Keratinocyte (primary cell): ENCODE results near the gene TUBB2A. TPM values are rescaled to one million over a fixed set of nuclear protein-coding genes. Genes with fewer than 3 reads are reported as not detected.

ENCODE experiments used
- DNase-seq: peaks from one replicate; pipeline ENCODE4 v3.0.0-alpha.2; 2011; ENCODE audit warnings: low read depth, missing footprints, low spot score
- FAIRE-seq: peaks from 2 replicates; lab custom pipeline; 2011; peaks lifted over from hg19 to GRCh38; lab: Jason Lieb, UNC
- H2AFZ ChIP-seq: 2 replicates; pipeline ENCODE4 v1.6.0; 2012; ENCODE audit warnings: low read length, control low read depth, inconsistent platforms; ENCODE audit not compliant: control insufficient read depth
- H3K27ac ChIP-seq: 2 replicates; pipeline ENCODE4 v1.5.1; 2011; ENCODE audit warnings: low read length; ENCODE audit not compliant: control insufficient read depth, insufficient read depth
- H3K27me3 ChIP-seq: 3 replicates; pipeline ENCODE4 v1.6.0; 2011; ENCODE audit warnings: low read length; ENCODE audit not compliant: control insufficient read depth, insufficient read depth; ENCODE audit errors: extremely low read depth
- H3K36me3 ChIP-seq, 2 experiments: 2 replicates in 1 of 2; 3 replicates in 1 of 2; pipeline ENCODE4 v1.5.1; 2011; ENCODE audit warnings: low read length in 2 of 2, mild to moderate bottlenecking in 1 of 2; ENCODE audit not compliant: control insufficient read depth in 2 of 2, insufficient read depth in 2 of 2; ENCODE audit errors: extremely low read depth in 1 of 2
- H3K4me1 ChIP-seq: 3 replicates; pipeline ENCODE4 v1.5.1; 2011; ENCODE audit warnings: low read length; ENCODE audit not compliant: control insufficient read depth, insufficient read depth; ENCODE audit errors: extremely low read depth
- H3K4me2 ChIP-seq: 3 replicates; pipeline ENCODE4 v1.6.0; 2011; ENCODE audit warnings: low read depth, low read length; ENCODE audit not compliant: control insufficient read depth, insufficient read depth; ENCODE audit errors: extremely low read depth
- H3K4me3 ChIP-seq, 3 experiments: fragments of 200-600 bp in 1 of 3; sonication (generic) in 1 of 3; 2 replicates in 2 of 3; 3 replicates in 1 of 3; pipeline ENCODE4 v1.5.1; 2011 to 2016; ENCODE audit warnings: low read length in 3 of 3, mild to moderate bottlenecking in 3 of 3, control low read depth in 2 of 3, inconsistent platforms in 1 of 3, low read depth in 1 of 3, mixed read lengths in 1 of 3, mixed run types in 1 of 3, moderate library complexity in 1 of 3; ENCODE audit not compliant: control insufficient read depth in 2 of 3, insufficient read depth in 2 of 3; ENCODE audit errors: extremely low read depth in 1 of 3
- H3K79me2 ChIP-seq: 2 replicates; pipeline ENCODE4 v1.6.0; 2012; ENCODE audit warnings: low read length; ENCODE audit not compliant: control insufficient read depth, insufficient read depth
- H3K9ac ChIP-seq: 3 replicates; pipeline ENCODE4 v1.6.0; 2011; ENCODE audit warnings: low read length; ENCODE audit not compliant: control insufficient read depth, insufficient read depth; ENCODE audit errors: extremely low read depth
- H3K9me1 ChIP-seq: 3 replicates; pipeline ENCODE4 v1.6.0; 2011; ENCODE audit warnings: low read length; ENCODE audit not compliant: control insufficient read depth, insufficient read depth; ENCODE audit errors: extremely low read depth
- H3K9me3 ChIP-seq: 2 replicates; pipeline ENCODE4 v1.5.1; 2012; ENCODE audit warnings: low read depth, low read length; ENCODE audit not compliant: control insufficient read depth
- H4K20me1 ChIP-seq: 3 replicates; pipeline ENCODE4 v1.6.0; 2011; ENCODE audit warnings: low read length; ENCODE audit not compliant: control insufficient read depth, insufficient read depth; ENCODE audit errors: extremely low read depth
- CTCF ChIP-seq, 3 experiments: IDR thresholded peaks in 1 of 3; conservative IDR thresholded peaks in 1 of 3; optimal IDR thresholded peaks in 1 of 3; 2 replicates in 2 of 3; 3 replicates in 1 of 3; pipeline versions ENCODE3 to v1.5.1; 2011; ENCODE audit warnings: low read length in 3 of 3, mild to moderate bottlenecking in 3 of 3, moderate library complexity in 2 of 3, control low read depth in 1 of 3, inconsistent platforms in 1 of 3; ENCODE audit not compliant: insufficient read depth in 2 of 3; ENCODE audit errors: extremely low read depth in 1 of 3
- EZH2 ChIP-seq: IDR thresholded peaks from one replicate; pipeline ENCODE4 v1.6.1; 2012; ENCODE audit warnings: inconsistent platforms, mild to moderate bottlenecking, low read length, moderate library complexity
- dilution Hi-C: fragments of 300-500 bp; cut with MboI; formaldehyde crosslinking; loops from one replicate; pipeline ENCODE4 v1.7.0; 2020; ENCODE audit warnings: low sequenced_read_pairs; ENCODE audit not compliant: extremely low pct_ligation_motif_present
- polyA plus RNA-seq, 5 experiments: library from polyadenylated mRNA; depleted of rRNA in 3 of 5; stranded (reverse) in 3 of 5; stranded (forward) in 1 of 5; unstranded in 1 of 5; fragments of >200 nt; gene quantifications; 1 replicate in 1 of 5; 2 replicates in 3 of 5; 3 replicates in 1 of 5; pipeline versions ENCODE4 v1.2.1 to v1.2.3, GENCODE V29; 2011 to 2012; ENCODE audit warnings: missing spikeins in 2 of 5, low read depth in 1 of 5, low replicate concordance in 1 of 5

TUBB2A gene
- polyA plus RNA-seq, 1 donor (not counting 4 experiments of a cell fraction or from before 2014, with no cell fraction given) = 58.8 TPM

- no peaks in the 10 kb centered on the region for H3K27me3 ChIP-seq
- no peaks in the 10 kb centered on the region for H3K79me2 ChIP-seq
- DNase-seq = no peak
- dilution Hi-C loops = no loop called here
- no peak overlapping the region for H3K4me2 ChIP-seq
- peaks cover 18% of the 10 kb centered on the region for H3K4me1 ChIP-seq
- no peak for FAIRE-seq
- no peaks in the 10 kb centered on the region for H3K9me1 ChIP-seq
- H3K27ac ChIP-seq = no peak overlapping the region
- no peak overlapping the region for H3K4me3 ChIP-seq
- H4K20me1 ChIP-seq = no peaks in the 10 kb centered on the region
- no peaks in the 10 kb centered on the region for H3K36me3 ChIP-seq
- no peak for TF ChIP-seq EZH2
- no peak overlapping the region for H2AFZ ChIP-seq
- no peaks in the 10 kb centered on the region for H3K9me3 ChIP-seq
- H3K9ac ChIP-seq = no peak overlapping the region
These were observed 45.8 kb upstream of the TUBB2A start for GRCh38 chr6:3202999-3203696.

GRCh38 chr6:3201388-3201787, 44.0 kb upstream of the TUBB2A start:
- Histone ChIP-seq H4K20me1 (no peaks in the 10 kb centered on the region), H3K79me2 (no peaks in the 10 kb centered on the region), H3K36me3 (no peaks in the 10 kb centered on the region), H3K9ac (no peak overlapping the region), H3K27me3 (no peaks in the 10 kb centered on the region), H3K27ac (no peak overlapping the region), H3K4me2 (no peak overlapping the region), H3K9me3 (no peaks in the 10 kb centered on the region), H3K4me1 (peaks cover 9% of the 10 kb centered on the region), H2AFZ (no peak overlapping the region), H3K9me1 (no peaks in the 10 kb centered on the region), H3K4me3 (no peak overlapping the region)
- no peak for FAIRE-seq
- TF ChIP-seq CTCF (optimal IDR thresholded peaks at IDR 0.05 in 1 of 3, IDR thresholded peaks at IDR 0.05 in 1 of 3, conservative IDR thresholded peaks at IDR 0.05 in 1 of 3; ENCODE audit: extremely low read depth in 1 of 3, insufficient read depth in 2 of 3, low read length in 3 of 3) (no peak), EZH2 (no peak)
- dilution Hi-C loops = no loop called here
- no peak for DNase-seq

DNA sequence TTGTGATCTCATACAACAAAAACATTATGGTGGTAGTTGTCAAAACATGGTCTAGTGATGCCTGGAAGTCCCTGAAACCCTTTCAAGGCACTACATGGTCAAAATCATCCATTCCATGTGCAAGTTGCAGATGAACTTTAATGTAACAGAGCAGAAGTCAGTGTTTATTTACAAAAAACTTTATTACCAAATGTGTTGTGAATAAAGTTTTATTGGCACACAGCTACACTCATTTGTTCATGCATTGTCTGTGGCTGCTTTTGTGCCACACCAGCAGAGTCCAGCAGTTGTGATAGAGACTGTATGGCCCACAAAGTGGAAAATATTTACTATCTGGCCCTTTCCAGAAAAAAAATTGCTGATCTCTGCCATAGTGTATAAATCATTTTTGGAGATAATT, 43.3 kb upstream of the TUBB2A start:
- no peaks in the 10 kb centered on the region for H3K27me3 ChIP-seq
- H3K9me3 ChIP-seq = no peaks in the 10 kb centered on the region
- H3K9ac ChIP-seq = no peak overlapping the region
- H3K4me1 ChIP-seq = peaks cover 1% of the 10 kb centered on the region
- no peak overlapping the region for H3K27ac ChIP-seq
- no peaks in the 10 kb centered on the region for H3K9me1 ChIP-seq
- no peak overlapping the region for H3K4me3 ChIP-seq
- no peak overlapping the region for H2AFZ ChIP-seq
- DNase-seq (no peak), FAIRE-seq (no peak)
- H4K20me1 ChIP-seq = no peaks in the 10 kb centered on the region
- no peak overlapping the region for H3K4me2 ChIP-seq
- TF ChIP-seq CTCF (optimal IDR thresholded peaks at IDR 0.05 in 1 of 3, IDR thresholded peaks at IDR 0.05 in 1 of 3, conservative IDR thresholded peaks at IDR 0.05 in 1 of 3; ENCODE audit: extremely low read depth in 1 of 3, insufficient read depth in 2 of 3, low read length in 3 of 3) (no peak), EZH2 (no peak)
- dilution Hi-C loops = no loop called here
- H3K36me3 ChIP-seq = no peaks in the 10 kb centered on the region
- H3K79me2 ChIP-seq = no peaks in the 10 kb centered on the region
